CD4-positive, alpha-beta T cell treated with Interleukin-2 at 100 ng/mL for 4 hours (primary cell): ENCODE measurements around the gene EVA1C.
"Not testable (repeated sequence)": the region's sequence is repeated elsewhere in the genome, so short reads cannot be mapped to it uniquely, and the experiment has no call there.

Experiments
- DNase-seq: peaks from one replicate; pipeline ENCODE4 v3.0.0-alpha.2; 2020; ENCODE audit warnings: low spot score

EVA1C gene

GRCh38 chr21:32462564-32462963 is 50.1 kb downstream of the EVA1C start:
- DNase-seq = not testable (repeated sequence)

GRCh38 chr21:32463367-32463766 is 50.9 kb downstream of the EVA1C start:
- no peak for DNase-seq

- no peak for DNase-seq
These were observed 51.4 kb downstream of the EVA1C start for GRCh38 chr21:32463889-32464300.

GRCh38 chr21:32467291-32467690 is 54.8 kb downstream of the EVA1C start:
- DNase-seq = no peak

- DNase-seq = no peak
These were observed 56.2 kb downstream of the EVA1C start for GRCh38 chr21:32468681-32469111.

GRCh38 chr21:32469628-32470027 is 57.1 kb downstream of the EVA1C start:
- DNase-seq = no peak

GRCh38 chr21:32470206-32470605 is 57.7 kb downstream of the EVA1C start:
- no peak for DNase-seq

GRCh38 chr21:32472890-32473765 is 60.6 kb downstream of the EVA1C start:
- no peak for DNase-seq

GRCh38 chr21:32474179-32475059 is 61.9 kb downstream of the EVA1C start:
- DNase-seq = no peak

- DNase-seq = no peak
These were observed 62.8 kb downstream of the EVA1C start for GRCh38 chr21:32475162-32475812.

GRCh38 chr21:32476661-32477423 is 64.3 kb downstream of the EVA1C start:
- no peak for DNase-seq

- no peak for DNase-seq
These were observed 64.9 kb downstream of the EVA1C start for GRCh38 chr21:32477424-32477745.

GRCh38 chr21:32481875-32482408 is 69.4 kb downstream of the EVA1C start:
- DNase-seq = no peak

GRCh38 chr21:32482565-32483292 is 70.2 kb downstream of the EVA1C start:
- no peak for DNase-seq

- DNase-seq = no peak
These were observed 70.7 kb downstream of the EVA1C start for GRCh38 chr21:32483293-32483595.

- no peak for DNase-seq
These were observed 72.3 kb downstream of the EVA1C start for GRCh38 chr21:32484706-32485380.

GRCh38 chr21:32492376-32492775 is 79.9 kb downstream of the EVA1C start:
- no peak for DNase-seq

GRCh38 chr21:32494934-32495709 is 82.6 kb downstream of the EVA1C start:
- DNase-seq = no peak

- no peak for DNase-seq
These were observed 84.1 kb downstream of the EVA1C start for GRCh38 chr21:32496568-32496967.
